GM23338 (cell line): Measurements from ENCODE around the gene EGLN3.

Source experiments
- EZH2 ChIP-seq: fragments of 200-600 bp; sonication (generic); IDR thresholded peaks from one replicate; pipeline ENCODE4 v1.8.0; 2017; ENCODE audit warnings: antibody characterized with exemption, mild to moderate bottlenecking, low read depth; ENCODE audit not compliant: unreplicated experiment
- EZH2phosphoT487 ChIP-seq: fragments of 200-600 bp; sonication (generic); IDR thresholded peaks from one replicate; pipeline ENCODE4 v1.8.1; 2018; ENCODE audit warnings: antibody characterized with exemption; ENCODE audit not compliant: unreplicated experiment
- POLR2AphosphoS5 ChIP-seq: IDR thresholded peaks from 2 replicates; pipeline ENCODE4 v1.6.1; 2016; ENCODE audit warnings: antibody characterized with exemption, low read depth
- TF ChIP-seq, protein P1 (sequence below), 2 experiments: fragments of 200-600 bp in 1 of 2; sonication (generic) in 1 of 2; conservative IDR thresholded peaks; 2 replicates each; pipeline versions ENCODE4 v1.5.1 to v1.6.1; 2016 to 2017; ENCODE audit warnings: antibody characterized with exemption in 2 of 2, low read depth in 2 of 2, mild to moderate bottlenecking in 2 of 2, moderate library complexity in 1 of 2
- TF ChIP-seq, protein P2 (sequence below): IDR thresholded peaks from one replicate; pipeline ENCODE4 v1.6.1; 2018; ENCODE audit warnings: antibody characterized with exemption; ENCODE audit not compliant: unreplicated experiment

DNA sequence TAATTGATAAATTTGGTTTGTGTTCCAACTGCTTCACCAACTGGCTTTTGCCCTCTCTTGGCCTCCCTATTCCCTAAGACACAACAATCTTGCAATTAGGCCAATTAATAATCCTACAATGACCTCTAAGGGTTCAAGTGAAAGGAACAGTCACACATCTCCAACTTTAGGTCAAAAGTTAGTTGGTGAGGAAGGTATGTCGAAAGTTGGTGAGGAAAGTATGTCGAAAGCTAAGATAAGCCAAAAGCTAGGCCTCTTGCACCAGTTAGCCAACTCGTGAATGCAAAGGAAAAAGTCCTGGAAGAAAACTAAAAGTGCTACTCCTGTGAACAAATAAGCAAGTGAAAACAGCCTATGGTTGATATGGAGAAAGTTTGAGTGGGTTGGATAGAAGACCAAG, 32.6 kb downstream of the EGLN3 start:
- TF ChIP-seq, protein P1, sequence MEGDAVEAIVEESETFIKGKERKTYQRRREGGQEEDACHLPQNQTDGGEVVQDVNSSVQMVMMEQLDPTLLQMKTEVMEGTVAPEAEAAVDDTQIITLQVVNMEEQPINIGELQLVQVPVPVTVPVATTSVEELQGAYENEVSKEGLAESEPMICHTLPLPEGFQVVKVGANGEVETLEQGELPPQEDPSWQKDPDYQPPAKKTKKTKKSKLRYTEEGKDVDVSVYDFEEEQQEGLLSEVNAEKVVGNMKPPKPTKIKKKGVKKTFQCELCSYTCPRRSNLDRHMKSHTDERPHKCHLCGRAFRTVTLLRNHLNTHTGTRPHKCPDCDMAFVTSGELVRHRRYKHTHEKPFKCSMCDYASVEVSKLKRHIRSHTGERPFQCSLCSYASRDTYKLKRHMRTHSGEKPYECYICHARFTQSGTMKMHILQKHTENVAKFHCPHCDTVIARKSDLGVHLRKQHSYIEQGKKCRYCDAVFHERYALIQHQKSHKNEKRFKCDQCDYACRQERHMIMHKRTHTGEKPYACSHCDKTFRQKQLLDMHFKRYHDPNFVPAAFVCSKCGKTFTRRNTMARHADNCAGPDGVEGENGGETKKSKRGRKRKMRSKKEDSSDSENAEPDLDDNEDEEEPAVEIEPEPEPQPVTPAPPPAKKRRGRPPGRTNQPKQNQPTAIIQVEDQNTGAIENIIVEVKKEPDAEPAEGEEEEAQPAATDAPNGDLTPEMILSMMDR (conservative IDR thresholded peaks at IDR 0.05; ENCODE audit: low read depth in 2 of 2) = no peak
- TF ChIP-seq EZH2phosphoT487 (no peak), POLR2AphosphoS5 (no peak), EZH2 (no peak)
- TF ChIP-seq, protein P2, sequence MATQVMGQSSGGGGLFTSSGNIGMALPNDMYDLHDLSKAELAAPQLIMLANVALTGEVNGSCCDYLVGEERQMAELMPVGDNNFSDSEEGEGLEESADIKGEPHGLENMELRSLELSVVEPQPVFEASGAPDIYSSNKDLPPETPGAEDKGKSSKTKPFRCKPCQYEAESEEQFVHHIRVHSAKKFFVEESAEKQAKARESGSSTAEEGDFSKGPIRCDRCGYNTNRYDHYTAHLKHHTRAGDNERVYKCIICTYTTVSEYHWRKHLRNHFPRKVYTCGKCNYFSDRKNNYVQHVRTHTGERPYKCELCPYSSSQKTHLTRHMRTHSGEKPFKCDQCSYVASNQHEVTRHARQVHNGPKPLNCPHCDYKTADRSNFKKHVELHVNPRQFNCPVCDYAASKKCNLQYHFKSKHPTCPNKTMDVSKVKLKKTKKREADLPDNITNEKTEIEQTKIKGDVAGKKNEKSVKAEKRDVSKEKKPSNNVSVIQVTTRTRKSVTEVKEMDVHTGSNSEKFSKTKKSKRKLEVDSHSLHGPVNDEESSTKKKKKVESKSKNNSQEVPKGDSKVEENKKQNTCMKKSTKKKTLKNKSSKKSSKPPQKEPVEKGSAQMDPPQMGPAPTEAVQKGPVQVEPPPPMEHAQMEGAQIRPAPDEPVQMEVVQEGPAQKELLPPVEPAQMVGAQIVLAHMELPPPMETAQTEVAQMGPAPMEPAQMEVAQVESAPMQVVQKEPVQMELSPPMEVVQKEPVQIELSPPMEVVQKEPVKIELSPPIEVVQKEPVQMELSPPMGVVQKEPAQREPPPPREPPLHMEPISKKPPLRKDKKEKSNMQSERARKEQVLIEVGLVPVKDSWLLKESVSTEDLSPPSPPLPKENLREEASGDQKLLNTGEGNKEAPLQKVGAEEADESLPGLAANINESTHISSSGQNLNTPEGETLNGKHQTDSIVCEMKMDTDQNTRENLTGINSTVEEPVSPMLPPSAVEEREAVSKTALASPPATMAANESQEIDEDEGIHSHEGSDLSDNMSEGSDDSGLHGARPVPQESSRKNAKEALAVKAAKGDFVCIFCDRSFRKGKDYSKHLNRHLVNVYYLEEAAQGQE = no peak
